ENCODE results near the gene RTTN.
"Not testable (repeated sequence)": the region's sequence is repeated elsewhere in the genome, so short reads cannot be mapped to it uniquely, and the experiment has no call there.

Gene RTTN

GRCh38 chr18:70148039-70148938, 57.2 kb downstream of the RTTN start:
- no peaks in the 10 kb centered on the region for H3K9me3 Mint-ChIP-seq

GRCh38 chr18:70146174-70146573, 59.3 kb downstream of the RTTN start:
- H3K36me3 Mint-ChIP-seq: peaks cover 64% of the 10 kb centered on the region
- no peaks in the 10 kb centered on the region for H3K4me1 Mint-ChIP-seq
- no peak overlapping the region for H3K27ac Mint-ChIP-seq

More at GRCh38 chr18:70148039-70148938, 57.2 kb downstream of the RTTN start:
- no peak for ATAC-seq
- Mint-ChIP-seq H3K36me3 (peaks cover 53% of the 10 kb centered on the region), H3K27ac (no peak overlapping the region), H3K4me3 (no peak overlapping the region), H3K4me1 (peaks cover 5% of the 10 kb centered on the region)
- DNase-seq (ENCODE audit: low spot score in 2 of 2): no peak

GRCh38 chr18:70142001-70142400, 63.5 kb downstream of the RTTN start:
- H3K27ac Mint-ChIP-seq: no peak overlapping the region
- DNase-seq (ENCODE audit: low spot score in 2 of 2): no peak
- no peaks in the 10 kb centered on the region for H3K9me3 Mint-ChIP-seq
- no peaks in the 10 kb centered on the region for H3K4me1 Mint-ChIP-seq
- H3K4me3 Mint-ChIP-seq: no peak overlapping the region
- H3K36me3 Mint-ChIP-seq: peaks cover 60% of the 10 kb centered on the region
- no peak for ATAC-seq

More at GRCh38 chr18:70146174-70146573, 59.3 kb downstream of the RTTN start:
- no peak overlapping the region for H3K4me3 Mint-ChIP-seq
- ATAC-seq: no peak
- no peaks in the 10 kb centered on the region for H3K9me3 Mint-ChIP-seq
- DNase-seq (ENCODE audit: low spot score in 2 of 2): no peak

GRCh38 chr18:70139138-70139537, 66.3 kb downstream of the RTTN start:
- no peak overlapping the region for H3K27ac Mint-ChIP-seq
- no peak overlapping the region for H3K4me3 Mint-ChIP-seq
- DNase-seq (ENCODE audit: low spot score in 2 of 2): no peak
- no peak for ATAC-seq
- H3K4me1 Mint-ChIP-seq: no peaks in the 10 kb centered on the region
- H3K9me3 Mint-ChIP-seq: no peaks in the 10 kb centered on the region
- peaks cover 65% of the 10 kb centered on the region for H3K36me3 Mint-ChIP-seq

GRCh38 chr18:70135604-70136003, 69.9 kb downstream of the RTTN start:
- DNase-seq (ENCODE audit: low spot score in 2 of 2) (no peak), ATAC-seq (no peak)
- Mint-ChIP-seq H3K27ac (peak overlapping the region; percentile 16), H3K36me3 (peaks cover 59% of the 10 kb centered on the region), H3K4me1 (no peaks in the 10 kb centered on the region), H3K4me3 (no peak overlapping the region), H3K9me3 (no peaks in the 10 kb centered on the region)

- ATAC-seq: no peak
- no peak for DNase-seq (ENCODE audit: low spot score in 2 of 2)
- peaks cover 53% of the 10 kb centered on the region for H3K36me3 Mint-ChIP-seq
- H3K4me1 Mint-ChIP-seq: no peaks in the 10 kb centered on the region
- H3K4me3 Mint-ChIP-seq: no peak overlapping the region
- H3K27ac Mint-ChIP-seq: no peak overlapping the region
- peaks cover 3% of the 10 kb centered on the region for H3K9me3 Mint-ChIP-seq
These were observed 72.5 kb downstream of the RTTN start for GRCh38 chr18:70132999-70133398.

- Mint-ChIP-seq H3K4me3 (no peak overlapping the region), H3K4me1 (no peaks in the 10 kb centered on the region), H3K9me3 (peaks cover 3% of the 10 kb centered on the region), H3K36me3 (peaks cover 38% of the 10 kb centered on the region), H3K27ac (no peak overlapping the region)
- no peak for ATAC-seq
- DNase-seq (ENCODE audit: low spot score in 2 of 2): no peak
These were observed 77.2 kb downstream of the RTTN start for GRCh38 chr18:70128271-70128670.

GRCh38 chr18:70127359-70127758, 78.1 kb downstream of the RTTN start:
- no peak for DNase-seq (ENCODE audit: low spot score in 2 of 2)
- H3K9me3 Mint-ChIP-seq: peaks cover 3% of the 10 kb centered on the region
- H3K27ac Mint-ChIP-seq: no peak overlapping the region
- ATAC-seq: no peak
- peaks cover 36% of the 10 kb centered on the region for H3K36me3 Mint-ChIP-seq
- no peaks in the 10 kb centered on the region for H3K4me1 Mint-ChIP-seq
- H3K4me3 Mint-ChIP-seq: no peak overlapping the region

- ATAC-seq (no peak), DNase-seq (ENCODE audit: low spot score in 2 of 2) (no peak)
- H3K4me1 Mint-ChIP-seq: no peaks in the 10 kb centered on the region
- no peak overlapping the region for H3K27ac Mint-ChIP-seq
- H3K4me3 Mint-ChIP-seq: no peak overlapping the region
- H3K36me3 Mint-ChIP-seq: peaks cover 38% of the 10 kb centered on the region
- H3K9me3 Mint-ChIP-seq: peaks cover 3% of the 10 kb centered on the region
These were observed 78.7 kb downstream of the RTTN start for GRCh38 chr18:70126832-70127231.

GRCh38 chr18:70124139-70124538, 81.3 kb downstream of the RTTN start:
- peaks cover 46% of the 10 kb centered on the region for H3K36me3 Mint-ChIP-seq
- DNase-seq (ENCODE audit: low spot score in 2 of 2) (no peak), ATAC-seq (no peak)
- H3K27ac Mint-ChIP-seq: no peak overlapping the region
- H3K4me3 Mint-ChIP-seq: no peak overlapping the region
- no peaks in the 10 kb centered on the region for H3K4me1 Mint-ChIP-seq
- H3K9me3 Mint-ChIP-seq: no peaks in the 10 kb centered on the region

- H3K4me1 Mint-ChIP-seq: no peaks in the 10 kb centered on the region
- DNase-seq (ENCODE audit: low spot score in 2 of 2) (no peak), ATAC-seq (no peak)
- no peak overlapping the region for H3K4me3 Mint-ChIP-seq
- no peaks in the 10 kb centered on the region for H3K9me3 Mint-ChIP-seq
- peaks cover 30% of the 10 kb centered on the region for H3K36me3 Mint-ChIP-seq
- no peak overlapping the region for H3K27ac Mint-ChIP-seq
These were observed 83.6 kb downstream of the RTTN start for GRCh38 chr18:70121842-70122241.

GRCh38 chr18:70116949-70117348, 88.5 kb downstream of the RTTN start:
- Mint-ChIP-seq H3K4me3 (no peak overlapping the region), H3K36me3 (peaks cover 29% of the 10 kb centered on the region), H3K27ac (no peak overlapping the region), H3K4me1 (no peaks in the 10 kb centered on the region), H3K9me3 (no peaks in the 10 kb centered on the region)
- no peak for DNase-seq (ENCODE audit: low spot score in 2 of 2)
- ATAC-seq: no peak

- no peaks in the 10 kb centered on the region for H3K9me3 Mint-ChIP-seq
- peaks cover 26% of the 10 kb centered on the region for H3K36me3 Mint-ChIP-seq
- no peak overlapping the region for H3K4me3 Mint-ChIP-seq
- no peaks in the 10 kb centered on the region for H3K4me1 Mint-ChIP-seq
- ATAC-seq (no peak), DNase-seq (ENCODE audit: low spot score in 2 of 2) (no peak)
- H3K27ac Mint-ChIP-seq: no peak overlapping the region
These were observed 92.0 kb downstream of the RTTN start for GRCh38 chr18:70113511-70113910.

- Mint-ChIP-seq H3K4me1 (no peaks in the 10 kb centered on the region), H3K4me3 (no peak overlapping the region), H3K9me3 (no peaks in the 10 kb centered on the region), H3K27ac (no peak overlapping the region), H3K36me3 (peaks cover 54% of the 10 kb centered on the region)
- ATAC-seq (no peak), DNase-seq (ENCODE audit: low spot score in 2 of 2) (no peak)
These were observed 94.8 kb downstream of the RTTN start for GRCh38 chr18:70110678-70111077.

GRCh38 chr18:70107091-70107490, 98.4 kb downstream of the RTTN start:
- DNase-seq (ENCODE audit: low spot score in 2 of 2): no peak
- H3K27ac Mint-ChIP-seq: no peak overlapping the region
- ATAC-seq: no peak
- no peak overlapping the region for H3K4me3 Mint-ChIP-seq
- H3K9me3 Mint-ChIP-seq: no peaks in the 10 kb centered on the region
- H3K4me1 Mint-ChIP-seq: no peaks in the 10 kb centered on the region
- peaks cover 73% of the 10 kb centered on the region for H3K36me3 Mint-ChIP-seq

GRCh38 chr18:70102854-70103253, 102.6 kb downstream of the RTTN start:
- peaks cover 46% of the 10 kb centered on the region for H3K36me3 Mint-ChIP-seq

More at GRCh38 chr18:70102854-70103253, 102.6 kb downstream of the RTTN start:
- not testable (repeated sequence) for H3K4me1 Mint-ChIP-seq; H3K27ac Mint-ChIP-seq; ATAC-seq; DNase-seq (ENCODE audit: low spot score in 2 of 2); H3K4me3 Mint-ChIP-seq; H3K9me3 Mint-ChIP-seq

All from stimulated activated effector memory CD8-positive, alpha-beta T cell treated with anti-CD3 and anti-CD28 coated beads, Interleukin-12 subunit alpha, Interleukin-12 subunit beta, amount 100 ng/mL, for 72 hours (primary cell).